HFFc6 (cell line): ENCODE results near the gene RNF5. TPM values are rescaled to one million over a fixed set of nuclear protein-coding genes. Genes with fewer than 3 reads are reported as not detected.

Experiments used
- DNase-seq: peaks from one replicate; pipeline ENCODE4 v3.0.0-alpha.2; 2018
- H3K27ac Mint-ChIP-seq: 2 replicates; pipeline ENCODE4 v1.8.0; 2020; ENCODE audit warnings: mild to moderate bottlenecking, mixed read lengths
- H3K27me3 Mint-ChIP-seq: 2 replicates; pipeline ENCODE4 v1.8.0; 2021; ENCODE audit warnings: mild to moderate bottlenecking, moderate library complexity, mixed read lengths; ENCODE audit not compliant: insufficient read depth
- H3K36me3 Mint-ChIP-seq: 2 replicates; pipeline ENCODE4 v1.8.0; 2021; ENCODE audit warnings: low read depth, mixed read lengths
- H3K4me1 Mint-ChIP-seq: 2 replicates; pipeline ENCODE4 v1.8.0; 2020; ENCODE audit warnings: low read depth, mixed read lengths
- H3K4me3 Mint-ChIP-seq: 2 replicates; pipeline ENCODE4 v1.8.0; 2020; ENCODE audit warnings: mild to moderate bottlenecking, moderate library complexity, mixed read lengths
- H3K9me3 Mint-ChIP-seq: 2 replicates; pipeline ENCODE4 v1.8.0; 2020; ENCODE audit warnings: mild to moderate bottlenecking, mixed read lengths
- CTCF ChIP-seq: fragments of 200-600 bp; sonication (generic); IDR thresholded peaks from 2 replicates; pipeline ENCODE4 v1.5.0; 2021; ENCODE audit warnings: antibody characterized with exemption, mild to moderate bottlenecking
- total RNA-seq, 6 experiments: library from RNA; stranded (reverse); fragmentation: NEBNext Ultra II Directional; extraction: Animal tissue kit (Norgen Biotek cat#: 25700); gene quantifications; 2 replicates in 1 of 6; 3 replicates in 5 of 6; pipeline ENCODE4 v1.2.3, GENCODE V29; 2021

RNF5 gene
- total RNA-seq, 6 experiments from 2014 or later, result 30.0 to 37.4 (median 34.7) TPM

- H3K4me1 Mint-ChIP-seq, result peaks cover 38% of the 10 kb centered on the region
- H3K27ac Mint-ChIP-seq, result no peak overlapping the region
- TF ChIP-seq CTCF, result no peak
- peaks cover 13% of the 10 kb centered on the region; the same call in 1 of the 2 replicates for H3K36me3 Mint-ChIP-seq
- peak overlapping the region; percentile 100 for H3K4me3 Mint-ChIP-seq
- DNase-seq, result no peak
- peaks cover 7% of the 10 kb centered on the region for H3K27me3 Mint-ChIP-seq
- H3K9me3 Mint-ChIP-seq, result no peaks in the 10 kb centered on the region
Observed at GRCh38 chr6:32149932-32150870, 28.0 kb upstream of the RNF5 start.

GRCh38 chr6:32151181-32151862 is 26.9 kb upstream of the RNF5 start:
- Mint-ChIP-seq H3K4me1 (peaks cover 43% of the 10 kb centered on the region), H3K9me3 (no peaks in the 10 kb centered on the region), H3K4me3 (peak overlapping the region; percentile 100), H3K27ac (peak overlapping the region; percentile 17; the same call in 1 of the 2 replicates), H3K36me3 (peaks cover 13% of the 10 kb centered on the region; the same call in 1 of the 2 replicates), H3K27me3 (peaks cover 6% of the 10 kb centered on the region)
- no peak for TF ChIP-seq CTCF
- no peak for DNase-seq

DNA sequence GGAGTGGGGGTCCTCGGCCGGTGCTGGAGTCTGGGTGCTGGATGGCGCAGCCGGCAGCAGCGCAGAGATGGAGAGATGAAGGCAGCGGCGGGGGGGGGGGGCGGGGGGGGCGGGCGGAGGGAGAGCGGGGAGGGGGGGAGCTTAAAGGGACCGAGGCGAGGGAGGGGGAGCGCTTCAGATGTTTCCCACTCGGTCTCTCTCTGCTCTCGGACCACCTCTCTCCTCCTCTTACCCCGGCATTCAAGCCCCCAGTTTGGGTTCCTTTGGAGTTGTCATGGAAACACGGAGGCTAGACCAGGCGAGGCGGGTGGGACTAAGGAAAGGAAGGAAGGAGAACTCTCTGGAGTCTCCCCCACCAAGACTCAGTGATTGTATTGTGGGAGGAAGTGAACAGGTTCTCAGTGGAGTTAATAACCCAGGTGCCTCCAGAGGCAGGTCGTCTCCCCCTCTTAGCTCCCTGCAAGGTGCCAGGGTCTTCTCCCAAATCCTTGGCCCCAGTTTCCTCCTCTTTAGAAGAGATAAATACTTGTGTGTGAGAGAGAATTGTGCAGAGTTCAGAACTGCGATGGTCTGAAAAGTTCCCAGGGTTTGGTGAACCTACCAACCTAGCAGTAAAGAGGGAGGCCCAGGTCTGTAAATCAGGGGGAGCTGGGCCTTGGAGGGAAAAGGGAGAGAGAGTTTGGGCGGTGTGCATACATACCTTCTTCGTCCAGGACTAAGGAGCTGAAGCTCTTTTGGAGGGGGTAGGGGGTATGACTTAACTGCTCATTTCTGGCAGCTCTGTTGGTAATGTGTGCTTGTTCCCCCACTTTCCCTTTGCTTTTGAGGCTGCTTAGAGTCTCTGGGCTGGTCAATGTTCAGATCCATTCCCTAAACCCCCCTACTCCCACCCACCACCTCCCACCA is 26.1 kb upstream of the RNF5 start, which contains the start of gene PRRT1:
Gene PRRT1 (minus strand): TSS at position 77 of the 906 bp plus-strand sequence. CDS start 112 bp downstream, outside the sequence.
- H3K27ac Mint-ChIP-seq, result peak within 1 kb of the TSS; percentile 97

DNA sequence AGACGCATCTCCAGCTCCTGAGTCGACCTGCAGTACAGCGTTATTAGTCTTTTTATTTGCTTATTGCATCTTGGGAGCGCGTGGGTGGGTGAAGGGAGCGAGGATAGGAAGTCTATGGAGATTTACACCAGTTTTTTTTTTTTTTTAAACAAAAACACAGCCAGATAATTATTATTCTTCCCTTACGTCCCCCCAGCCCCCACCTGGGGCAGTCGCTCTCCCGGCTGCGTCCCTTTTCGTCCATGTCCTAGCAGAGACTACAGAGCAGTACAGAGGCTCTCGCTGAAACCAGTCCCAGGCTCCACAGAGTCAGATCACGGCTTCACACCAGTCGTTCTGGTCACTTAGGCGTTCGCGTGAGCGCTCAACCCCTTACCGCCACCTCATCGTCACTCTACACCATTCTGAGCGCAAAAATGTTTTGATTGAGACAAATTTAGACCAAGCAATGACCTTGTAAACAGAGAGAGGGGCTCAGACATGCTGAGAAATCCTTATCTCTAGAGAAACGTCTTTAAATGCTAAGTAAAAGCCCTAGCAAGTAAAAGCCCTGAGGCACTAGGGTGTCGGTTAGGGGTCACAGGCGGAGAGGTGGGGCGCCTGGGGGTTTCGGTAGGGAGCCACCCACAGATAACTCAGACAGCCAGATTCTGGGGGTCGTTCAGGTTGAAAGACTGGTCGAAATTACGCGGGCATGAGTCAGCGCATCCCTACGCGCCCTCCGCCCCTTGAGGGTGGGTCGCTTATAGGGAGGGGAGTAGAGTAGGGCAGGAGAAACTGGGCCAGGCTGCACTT is 25.2 kb upstream of the RNF5 start:
- peak; percentile 46 for DNase-seq
- Mint-ChIP-seq H3K4me3 (peak overlapping the region; percentile 100), H3K27me3 (peaks cover 4% of the 10 kb centered on the region), H3K27ac (peak overlapping the region; percentile 97), H3K36me3 (peaks cover 20% of the 10 kb centered on the region), H3K4me1 (peaks cover 43% of the 10 kb centered on the region), H3K9me3 (no peaks in the 10 kb centered on the region)
- TF ChIP-seq CTCF, result no peak

More for the DNA sequence above, 26.1 kb upstream of the RNF5 start, which contains the start of gene PRRT1:
- H3K4me3 Mint-ChIP-seq, result peak within 1 kb of the TSS; percentile 100
- TF ChIP-seq CTCF, result no peak
- peaks cover 43% of the 10 kb centered on the region for H3K4me1 Mint-ChIP-seq
- H3K27me3 Mint-ChIP-seq, result peaks cover 5% of the 10 kb centered on the region
- H3K36me3 Mint-ChIP-seq, result peaks cover 13% of the 10 kb centered on the region; the same call in 1 of the 2 replicates
- no peaks in the 10 kb centered on the region for H3K9me3 Mint-ChIP-seq
- DNase-seq, result no peak
